Activated CD8-positive, alpha-beta T cell treated with anti-CD3 and anti-CD28 coated beads for 36 hours (primary cell): ENCODE data around the gene SOX10. TPM values are rescaled to one million over a fixed set of nuclear protein-coding genes. Genes with fewer than 3 reads are reported as not detected.

Experiments
- ATAC-seq: fragments of 200-7000 bp; cut with Tn5 transposase; one replicate; pipeline ENCODE4 v1.10.0; 2021; ENCODE audit warnings: mild to moderate bottlenecking, moderate library complexity
- CTCF ChIA-PET: fragments of 350-600 bp; sonication (Branson Sonifier 250); formaldehyde crosslinking; loops from one replicate; lab custom pipeline; 2021; ENCODE audit warnings: antibody characterized with exemption; lab: Charles Lee
- POLR2A ChIA-PET: fragments of 350-600 bp; sonication (Branson Sonifier 250); formaldehyde crosslinking; loops from one replicate; lab custom pipeline; 2021; ENCODE audit warnings: antibody characterized with exemption; lab: Charles Lee
- DNase-seq: peaks from one replicate; pipeline ENCODE4 v3.0.0-alpha.2; 2020
- H3K27ac Mint-ChIP-seq: one replicate; pipeline ENCODE4 v1.8.0; 2021; ENCODE audit warnings: mild to moderate bottlenecking, mixed read lengths
- H3K27me3 Mint-ChIP-seq: one replicate; pipeline ENCODE4 v1.8.0; 2021; ENCODE audit warnings: mixed read lengths
- H3K36me3 Mint-ChIP-seq: one replicate; pipeline ENCODE4 v1.8.0; 2021; ENCODE audit warnings: low read depth, mixed read lengths
- H3K4me1 Mint-ChIP-seq: one replicate; pipeline ENCODE4 v1.8.0; 2021; ENCODE audit warnings: low read depth, mixed read lengths
- H3K4me3 Mint-ChIP-seq: one replicate; pipeline ENCODE4 v1.8.0; 2021; ENCODE audit warnings: mild to moderate bottlenecking, moderate library complexity, mixed read lengths
- H3K9me3 Mint-ChIP-seq: one replicate; pipeline ENCODE4 v1.8.0; 2021; ENCODE audit warnings: mixed read lengths
- intact Hi-C: fragments of 100-400 bp; cut with micrococcal nuclease; formaldehyde crosslinking; loops from one replicate; pipeline ENCODE4 v1.10.0; 2022
- total RNA-seq, 2 experiments: library from RNA; stranded (reverse); gene quantifications; one replicate each; pipeline ENCODE4 v1.2.3, GENCODE V29; 2021
- TF ChIP-seq, protein P1 (sequence below): fragments of 200-600 bp; IDR thresholded peaks from one replicate; pipeline ENCODE4 v1.8.0; 2022; ENCODE audit warnings: antibody characterized with exemption, mild to moderate bottlenecking

Gene SOX10
- total RNA-seq, 2 experiments from 2014 or later, result not detected

- CTCF ChIA-PET, result no interaction called here
- Mint-ChIP-seq H3K36me3 (no peaks in the 10 kb centered on the region), H3K27me3 (no peaks in the 10 kb centered on the region), H3K4me1 (no peaks in the 10 kb centered on the region), H3K27ac (no peak overlapping the region), H3K4me3 (no peak overlapping the region), H3K9me3 (no peaks in the 10 kb centered on the region)
- POLR2A ChIA-PET, result no interaction called here
- TF ChIP-seq, protein P1, sequence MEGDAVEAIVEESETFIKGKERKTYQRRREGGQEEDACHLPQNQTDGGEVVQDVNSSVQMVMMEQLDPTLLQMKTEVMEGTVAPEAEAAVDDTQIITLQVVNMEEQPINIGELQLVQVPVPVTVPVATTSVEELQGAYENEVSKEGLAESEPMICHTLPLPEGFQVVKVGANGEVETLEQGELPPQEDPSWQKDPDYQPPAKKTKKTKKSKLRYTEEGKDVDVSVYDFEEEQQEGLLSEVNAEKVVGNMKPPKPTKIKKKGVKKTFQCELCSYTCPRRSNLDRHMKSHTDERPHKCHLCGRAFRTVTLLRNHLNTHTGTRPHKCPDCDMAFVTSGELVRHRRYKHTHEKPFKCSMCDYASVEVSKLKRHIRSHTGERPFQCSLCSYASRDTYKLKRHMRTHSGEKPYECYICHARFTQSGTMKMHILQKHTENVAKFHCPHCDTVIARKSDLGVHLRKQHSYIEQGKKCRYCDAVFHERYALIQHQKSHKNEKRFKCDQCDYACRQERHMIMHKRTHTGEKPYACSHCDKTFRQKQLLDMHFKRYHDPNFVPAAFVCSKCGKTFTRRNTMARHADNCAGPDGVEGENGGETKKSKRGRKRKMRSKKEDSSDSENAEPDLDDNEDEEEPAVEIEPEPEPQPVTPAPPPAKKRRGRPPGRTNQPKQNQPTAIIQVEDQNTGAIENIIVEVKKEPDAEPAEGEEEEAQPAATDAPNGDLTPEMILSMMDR, result no peak
- intact Hi-C loops, result no loop called here
- no peak for DNase-seq
- no peak for ATAC-seq
Observed at GRCh38 chr22:38026130-38027111, 42.1 kb upstream of the SOX10 start.

DNA sequence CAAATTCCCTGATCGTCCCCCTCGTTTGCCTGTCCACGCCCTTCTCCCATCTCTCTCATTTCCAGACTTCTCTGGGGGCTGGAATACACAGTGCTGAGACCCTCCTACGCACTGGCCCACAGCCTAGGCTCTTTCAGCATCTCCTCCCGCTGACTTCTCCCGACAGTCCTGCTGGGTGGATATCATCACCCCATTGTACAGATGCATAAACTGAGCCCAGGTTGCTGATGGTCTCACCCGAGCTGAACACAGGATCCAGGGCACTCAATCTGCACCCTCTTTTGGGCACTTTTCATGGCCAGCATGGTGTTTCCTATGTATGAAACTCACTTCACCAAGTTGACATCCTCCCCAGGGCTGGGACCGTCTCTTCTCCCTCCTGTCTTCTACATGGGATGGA lies 41.2 kb upstream of the SOX10 start:
- Mint-ChIP-seq H3K4me3 (no peak overlapping the region), H3K27me3 (no peaks in the 10 kb centered on the region), H3K36me3 (no peaks in the 10 kb centered on the region), H3K4me1 (no peaks in the 10 kb centered on the region), H3K9me3 (no peaks in the 10 kb centered on the region), H3K27ac (no peak overlapping the region)
- TF ChIP-seq, protein P1, result no peak
- ChIA-PET POLR2A (no interaction called here), CTCF (no interaction called here)
- ATAC-seq (no peak), DNase-seq (no peak)
- intact Hi-C loops, result no loop called here

DNA sequence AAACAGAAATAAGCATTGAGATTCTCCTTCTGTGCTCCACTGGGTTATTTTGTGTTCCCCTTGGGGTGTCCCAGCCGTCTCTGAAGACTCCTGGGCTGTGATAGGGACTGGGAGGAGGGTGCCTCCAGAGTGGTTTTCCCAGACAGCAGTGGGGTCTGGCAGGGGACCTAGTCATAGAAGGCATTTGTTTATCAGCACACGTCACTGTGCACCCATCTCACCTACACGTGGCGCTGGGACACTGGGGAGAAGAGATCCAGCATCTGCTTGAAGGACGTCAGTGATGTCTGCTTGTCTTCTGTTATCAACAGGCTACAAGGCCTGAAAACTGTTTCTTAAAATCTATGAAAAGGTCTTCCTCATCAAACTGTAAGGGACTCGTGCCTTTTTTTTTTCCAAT lies 38.7 kb upstream of the SOX10 start:
- no peak overlapping the region for H3K4me3 Mint-ChIP-seq
- no peaks in the 10 kb centered on the region for H3K36me3 Mint-ChIP-seq
- H3K27me3 Mint-ChIP-seq, result no peaks in the 10 kb centered on the region
- TF ChIP-seq, protein P1, result no peak
- intact Hi-C loops, result no loop called here
- CTCF ChIA-PET, result no interaction called here
- POLR2A ChIA-PET, result no interaction called here
- ATAC-seq (no peak), DNase-seq (no peak)
- no peaks in the 10 kb centered on the region for H3K4me1 Mint-ChIP-seq
- H3K9me3 Mint-ChIP-seq, result no peaks in the 10 kb centered on the region
- no peak overlapping the region for H3K27ac Mint-ChIP-seq

DNA sequence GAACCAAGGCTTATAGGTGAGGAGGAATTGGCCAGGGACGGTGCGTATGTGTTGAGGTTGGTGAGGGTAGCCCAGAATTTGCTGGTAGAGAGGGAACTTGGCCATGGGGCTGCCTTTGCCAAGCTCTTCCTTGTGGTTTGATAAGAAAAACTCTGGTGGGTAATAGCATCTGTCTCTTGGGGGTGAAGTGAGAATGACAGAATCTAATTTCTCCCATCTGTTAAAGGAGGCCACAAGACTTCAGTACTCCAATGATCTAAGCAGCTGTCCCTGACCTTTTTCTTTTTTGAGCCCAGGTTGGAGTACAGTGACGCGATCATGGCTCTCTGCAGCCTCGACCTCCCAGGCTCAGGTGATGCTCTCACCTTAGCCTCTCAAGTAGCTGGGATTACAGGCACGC lies 36.9 kb upstream of the SOX10 start:
- TF ChIP-seq, protein P1, result no peak
- Mint-ChIP-seq H3K27ac (no peak overlapping the region), H3K9me3 (no peaks in the 10 kb centered on the region), H3K4me3 (no peak overlapping the region), H3K4me1 (peaks cover 2% of the 10 kb centered on the region), H3K27me3 (no peaks in the 10 kb centered on the region), H3K36me3 (no peaks in the 10 kb centered on the region)
- intact Hi-C loops, result no loop called here
- POLR2A ChIA-PET, result no interaction called here
- DNase-seq (no peak), ATAC-seq (no peak)
- CTCF ChIA-PET, result no interaction called here
